ENCODE data around the gene PDZRN3. TPM values are rescaled to one million over a fixed set of nuclear protein-coding genes. Genes with fewer than 3 reads are reported as not detected.

PDZRN3 gene
- total RNA-seq, 2 donors from 2014 or later, result 6.1 to 10.4 TPM

DNA sequence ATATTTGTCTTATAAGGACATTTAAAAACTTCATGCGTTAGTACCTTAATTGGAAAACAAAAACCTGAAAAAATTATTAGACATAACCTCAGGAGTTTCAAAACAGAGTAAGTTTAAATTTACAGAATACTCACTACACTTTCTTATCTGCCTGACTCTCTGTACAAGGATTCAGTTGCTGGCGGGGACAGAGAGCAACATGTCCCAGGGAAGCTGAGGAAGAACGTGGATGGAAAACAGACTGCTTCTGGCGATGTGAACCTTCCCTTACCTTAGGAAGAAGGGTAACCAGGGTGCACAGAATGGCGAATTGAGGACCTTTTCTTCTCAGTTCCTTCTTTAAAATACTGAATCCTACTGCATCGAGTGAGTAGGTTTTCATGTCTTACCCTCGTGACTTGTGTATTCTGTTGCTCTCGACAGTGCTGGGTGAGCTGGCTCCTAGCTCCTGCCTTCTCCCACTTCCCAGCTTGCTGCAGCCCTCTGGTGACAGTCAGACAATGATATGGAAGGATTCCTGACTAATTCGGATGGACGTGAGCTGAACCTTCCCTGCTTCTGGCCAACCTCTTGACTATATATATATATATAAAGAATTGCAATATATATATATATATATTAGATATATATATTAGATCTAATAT lies 178.2 kb downstream of the PDZRN3 start:
- Histone ChIP-seq H3K4me3 (ENCODE audit: low read length) (no peak overlapping the region), H3K27ac (ENCODE audit: low read depth, low read length) (no peak overlapping the region), H3K9me3 (ENCODE audit: control insufficient read depth, low read length) (no peaks in the 10 kb centered on the region), H3K36me3 (ENCODE audit: control insufficient read depth, insufficient read depth, low read length) (no peaks in the 10 kb centered on the region), H3K27me3 (ENCODE audit: control insufficient read depth, insufficient read depth, low read length, poor library complexity, severe bottlenecking) (no peaks in the 10 kb centered on the region), H3K9ac (ENCODE audit: extremely low read depth, low read length, poor library complexity, severe bottlenecking) (no peak overlapping the region), H3K4me1 (ENCODE audit: control insufficient read depth, insufficient read depth, low read length) (peaks cover 16% of the 10 kb centered on the region)
- no peaks in the 10 kb centered on the region for H3K36me3 Mint-ChIP-seq (ENCODE audit: low read depth)
- H3K4me1 Mint-ChIP-seq, result peaks cover 30% of the 10 kb centered on the region
- TF ChIP-seq CTCF (conservative IDR thresholded peaks at IDR 0.05), result no peak
- no peak for DNase-seq
- H3K27me3 Mint-ChIP-seq (ENCODE audit: insufficient read depth), result no peaks in the 10 kb centered on the region
- no peak overlapping the region for H3K4me3 Mint-ChIP-seq
- no peak overlapping the region for H3K27ac Mint-ChIP-seq
- H3K9me3 Mint-ChIP-seq, result no peaks in the 10 kb centered on the region
- WGBS, 2 experiments (ENCODE audit: insufficient coverage in 1 of 2, insufficient read length in 1 of 2), result 90 to 93% methylated on average over 7 to 8 of the region's 10 CpGs

GRCh38 chr3:73442886-73443285 lies 181.9 kb downstream of the PDZRN3 start:
- H3K36me3 Mint-ChIP-seq (ENCODE audit: low read depth), result peaks cover 2% of the 10 kb centered on the region
- Histone ChIP-seq H3K9me3 (ENCODE audit: control insufficient read depth, low read length) (no peaks in the 10 kb centered on the region), H3K36me3 (ENCODE audit: control insufficient read depth, insufficient read depth, low read length) (peaks cover 6% of the 10 kb centered on the region), H3K27ac (ENCODE audit: low read depth, low read length) (no peak overlapping the region), H3K4me3 (ENCODE audit: low read length) (no peak overlapping the region), H3K9ac (ENCODE audit: extremely low read depth, low read length, poor library complexity, severe bottlenecking) (no peak overlapping the region), H3K27me3 (ENCODE audit: control insufficient read depth, insufficient read depth, low read length, poor library complexity, severe bottlenecking) (no peaks in the 10 kb centered on the region), H3K4me1 (ENCODE audit: control insufficient read depth, insufficient read depth, low read length) (peaks cover 11% of the 10 kb centered on the region)
- H3K4me3 Mint-ChIP-seq, result no peak overlapping the region
- H3K9me3 Mint-ChIP-seq, result no peaks in the 10 kb centered on the region
- DNase-seq, result no peak
- H3K27ac Mint-ChIP-seq, result peak overlapping the region; percentile 41
- peaks cover 20% of the 10 kb centered on the region for H3K4me1 Mint-ChIP-seq
- TF ChIP-seq CTCF (conservative IDR thresholded peaks at IDR 0.05), result no peak
- WGBS, 2 experiments (ENCODE audit: insufficient coverage in 1 of 2, insufficient read length in 1 of 2), result 92 to 94% methylated on average over 3 to 7 of the region's 7 CpGs
- H3K27me3 Mint-ChIP-seq (ENCODE audit: insufficient read depth), result no peaks in the 10 kb centered on the region

DNA sequence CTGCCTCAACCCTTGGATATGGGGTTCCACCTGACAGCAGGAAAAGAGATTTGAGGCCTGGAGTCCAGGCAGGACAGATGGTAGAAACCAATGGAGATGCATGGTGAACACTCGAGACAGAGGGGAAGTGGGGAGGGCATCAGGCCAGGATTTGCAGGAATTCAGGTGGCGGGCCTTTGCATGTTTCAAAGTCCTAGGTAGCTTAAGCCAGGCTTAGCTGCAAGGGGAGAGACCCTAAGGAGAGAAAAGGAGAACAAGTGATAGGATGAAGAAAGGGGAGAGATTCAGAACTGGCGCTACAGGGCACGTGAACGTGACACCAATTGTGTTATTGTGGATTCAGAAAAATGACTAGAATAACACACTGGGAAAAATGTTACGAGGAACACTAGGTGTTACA lies 182.6 kb downstream of the PDZRN3 start:
- H3K27ac Mint-ChIP-seq, result peak overlapping the region; percentile 41
- no peaks in the 10 kb centered on the region for H3K27me3 Mint-ChIP-seq (ENCODE audit: insufficient read depth)
- peaks cover 6% of the 10 kb centered on the region for H3K36me3 ChIP-seq (ENCODE audit: control insufficient read depth, insufficient read depth, low read length)
- peaks cover 2% of the 10 kb centered on the region for H3K36me3 Mint-ChIP-seq (ENCODE audit: low read depth)
- no peak overlapping the region for H3K4me3 Mint-ChIP-seq
- H3K27ac ChIP-seq (ENCODE audit: low read depth, low read length), result no peak overlapping the region
- no peak for TF ChIP-seq CTCF (conservative IDR thresholded peaks at IDR 0.05)
- H3K27me3 ChIP-seq (ENCODE audit: control insufficient read depth, insufficient read depth, low read length, poor library complexity, severe bottlenecking), result no peaks in the 10 kb centered on the region
- H3K4me1 Mint-ChIP-seq, result peaks cover 20% of the 10 kb centered on the region
- no peak overlapping the region for H3K4me3 ChIP-seq (ENCODE audit: low read length)
- peak; percentile 57 for DNase-seq
- H3K9me3 ChIP-seq (ENCODE audit: control insufficient read depth, low read length), result no peaks in the 10 kb centered on the region
- 68 to 84% methylated on average over 6 of the region's 6 CpGs for WGBS, 2 experiments (ENCODE audit: insufficient coverage in 1 of 2, insufficient read length in 1 of 2)
- H3K4me1 ChIP-seq (ENCODE audit: control insufficient read depth, insufficient read depth, low read length), result peaks cover 11% of the 10 kb centered on the region
- no peaks in the 10 kb centered on the region for H3K9me3 Mint-ChIP-seq
- H3K9ac ChIP-seq (ENCODE audit: extremely low read depth, low read length, poor library complexity, severe bottlenecking), result peak overlapping the region; percentile 47

All from endodermal cell (in vitro differentiated cells).